ENCODE data around the gene RAVER2.

DNA sequence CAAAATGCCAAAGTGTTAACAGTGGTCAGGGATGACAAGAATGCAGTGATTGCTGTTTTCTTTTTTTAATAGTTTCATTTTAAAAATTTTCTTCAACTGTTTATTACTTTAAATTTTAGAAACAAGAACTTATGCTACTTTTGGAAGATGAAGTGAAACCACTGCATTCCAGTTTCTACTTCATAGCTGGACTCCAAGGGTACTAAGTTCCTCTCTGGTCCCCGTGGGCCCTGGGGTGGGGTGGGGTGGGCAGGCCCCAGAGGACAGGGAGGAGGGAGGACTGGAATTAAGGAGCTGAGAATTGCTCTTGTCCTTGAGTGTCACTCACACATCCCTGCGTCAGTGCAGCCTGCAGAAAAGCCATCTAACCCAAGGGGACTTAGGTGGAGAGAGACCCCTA, 97.3 kb downstream of the RAVER2 start:
- TF ChIP-seq, protein P1, sequence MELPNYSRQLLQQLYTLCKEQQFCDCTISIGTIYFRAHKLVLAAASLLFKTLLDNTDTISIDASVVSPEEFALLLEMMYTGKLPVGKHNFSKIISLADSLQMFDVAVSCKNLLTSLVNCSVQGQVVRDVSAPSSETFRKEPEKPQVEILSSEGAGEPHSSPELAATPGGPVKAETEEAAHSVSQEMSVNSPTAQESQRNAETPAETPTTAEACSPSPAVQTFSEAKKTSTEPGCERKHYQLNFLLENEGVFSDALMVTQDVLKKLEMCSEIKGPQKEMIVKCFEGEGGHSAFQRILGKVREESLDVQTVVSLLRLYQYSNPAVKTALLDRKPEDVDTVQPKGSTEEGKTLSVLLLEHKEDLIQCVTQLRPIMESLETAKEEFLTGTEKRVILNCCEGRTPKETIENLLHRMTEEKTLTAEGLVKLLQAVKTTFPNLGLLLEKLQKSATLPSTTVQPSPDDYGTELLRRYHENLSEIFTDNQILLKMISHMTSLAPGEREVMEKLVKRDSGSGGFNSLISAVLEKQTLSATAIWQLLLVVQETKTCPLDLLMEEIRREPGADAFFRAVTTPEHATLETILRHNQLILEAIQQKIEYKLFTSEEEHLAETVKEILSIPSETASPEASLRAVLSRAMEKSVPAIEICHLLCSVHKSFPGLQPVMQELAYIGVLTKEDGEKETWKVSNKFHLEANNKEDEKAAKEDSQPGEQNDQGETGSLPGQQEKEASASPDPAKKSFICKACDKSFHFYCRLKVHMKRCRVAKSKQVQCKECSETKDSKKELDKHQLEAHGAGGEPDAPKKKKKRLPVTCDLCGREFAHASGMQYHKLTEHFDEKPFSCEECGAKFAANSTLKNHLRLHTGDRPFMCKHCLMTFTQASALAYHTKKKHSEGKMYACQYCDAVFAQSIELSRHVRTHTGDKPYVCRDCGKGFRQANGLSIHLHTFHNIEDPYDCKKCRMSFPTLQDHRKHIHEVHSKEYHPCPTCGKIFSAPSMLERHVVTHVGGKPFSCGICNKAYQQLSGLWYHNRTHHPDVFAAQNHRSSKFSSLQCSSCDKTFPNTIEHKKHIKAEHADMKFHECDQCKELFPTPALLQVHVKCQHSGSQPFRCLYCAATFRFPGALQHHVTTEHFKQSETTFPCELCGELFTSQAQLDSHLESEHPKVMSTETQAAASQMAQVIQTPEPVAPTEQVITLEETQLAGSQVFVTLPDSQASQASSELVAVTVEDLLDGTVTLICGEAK (IDR thresholded peaks at IDR 0.05) = no peak
- TF ChIP-seq, protein P1 (CRISPR knock-in tag; IDR thresholded peaks at IDR 0.05) = no peak
- TF ChIP-seq SIN3A (IDR thresholded peaks at IDR 0.05; ENCODE audit: borderline replicate concordance, low read depth, low read length) = no peak
- TF ChIP-seq EZH2 (conservative IDR thresholded peaks at IDR 0.05; ENCODE audit: low read depth, low read length) = no peak
- no peak for TF ChIP-seq NKX3-1 (CRISPR knock-in tag; IDR thresholded peaks at IDR 0.05)
- no peak for TF ChIP-seq CBX1 (IDR thresholded peaks at IDR 0.05; ENCODE audit: low read depth)
- TF ChIP-seq, protein P2, sequence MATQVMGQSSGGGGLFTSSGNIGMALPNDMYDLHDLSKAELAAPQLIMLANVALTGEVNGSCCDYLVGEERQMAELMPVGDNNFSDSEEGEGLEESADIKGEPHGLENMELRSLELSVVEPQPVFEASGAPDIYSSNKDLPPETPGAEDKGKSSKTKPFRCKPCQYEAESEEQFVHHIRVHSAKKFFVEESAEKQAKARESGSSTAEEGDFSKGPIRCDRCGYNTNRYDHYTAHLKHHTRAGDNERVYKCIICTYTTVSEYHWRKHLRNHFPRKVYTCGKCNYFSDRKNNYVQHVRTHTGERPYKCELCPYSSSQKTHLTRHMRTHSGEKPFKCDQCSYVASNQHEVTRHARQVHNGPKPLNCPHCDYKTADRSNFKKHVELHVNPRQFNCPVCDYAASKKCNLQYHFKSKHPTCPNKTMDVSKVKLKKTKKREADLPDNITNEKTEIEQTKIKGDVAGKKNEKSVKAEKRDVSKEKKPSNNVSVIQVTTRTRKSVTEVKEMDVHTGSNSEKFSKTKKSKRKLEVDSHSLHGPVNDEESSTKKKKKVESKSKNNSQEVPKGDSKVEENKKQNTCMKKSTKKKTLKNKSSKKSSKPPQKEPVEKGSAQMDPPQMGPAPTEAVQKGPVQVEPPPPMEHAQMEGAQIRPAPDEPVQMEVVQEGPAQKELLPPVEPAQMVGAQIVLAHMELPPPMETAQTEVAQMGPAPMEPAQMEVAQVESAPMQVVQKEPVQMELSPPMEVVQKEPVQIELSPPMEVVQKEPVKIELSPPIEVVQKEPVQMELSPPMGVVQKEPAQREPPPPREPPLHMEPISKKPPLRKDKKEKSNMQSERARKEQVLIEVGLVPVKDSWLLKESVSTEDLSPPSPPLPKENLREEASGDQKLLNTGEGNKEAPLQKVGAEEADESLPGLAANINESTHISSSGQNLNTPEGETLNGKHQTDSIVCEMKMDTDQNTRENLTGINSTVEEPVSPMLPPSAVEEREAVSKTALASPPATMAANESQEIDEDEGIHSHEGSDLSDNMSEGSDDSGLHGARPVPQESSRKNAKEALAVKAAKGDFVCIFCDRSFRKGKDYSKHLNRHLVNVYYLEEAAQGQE (IDR thresholded peaks at IDR 0.05; ENCODE audit: borderline replicate concordance in 1 of 2, low read depth in 1 of 2, low read length in 2 of 2) = no peak
- no peak for TF ChIP-seq POLR2AphosphoS5 (IDR thresholded peaks at IDR 0.05; ENCODE audit: low read depth, low read length)
- TF ChIP-seq ISX (CRISPR knock-in tag; conservative IDR thresholded peaks at IDR 0.05) = no peak
- TF ChIP-seq ARNTL (CRISPR knock-in tag; IDR thresholded peaks at IDR 0.05) = no peak
- TF ChIP-seq POLR2A (IDR thresholded peaks at IDR 0.05; ENCODE audit: insufficient read depth in 1 of 2, low read depth in 2 of 2, low read length in 2 of 2) = no peak
- no peak for TF ChIP-seq SMC3 (IDR thresholded peaks at IDR 0.05; ENCODE audit: low read length)
